Testis (tissue), 3 donors: ENCODE measurements around the gene SYNE1. TPM values are rescaled to one million over a fixed set of nuclear protein-coding genes. Genes with fewer than 3 reads are reported as not detected.
A peak's percentile ranks its signal among the peaks of the same experiment; 100 is the strongest.
"Not testable (repeated sequence)": the region's sequence is repeated elsewhere in the genome, so short reads cannot be mapped to it uniquely, and the experiment has no call there.

Experiments used
- DNase-seq: peaks from one replicate; pipeline ENCODE4 v3.0.0-alpha.2; 2019
- H3K27ac ChIP-seq, 2 donors: fragments of 200-600 bp; sonication (generic); one replicate each; pipeline ENCODE4 v1.5.1; 2019
- H3K27me3 ChIP-seq: fragments of 200-600 bp; sonication (generic); one replicate; pipeline ENCODE4 v1.5.1; 2019
- H3K36me3 ChIP-seq: fragments of 200-600 bp; sonication (generic); one replicate; pipeline ENCODE4 v1.5.1; 2017; ENCODE audit warnings: low read depth; ENCODE audit errors: missing control alignments
- H3K4me1 ChIP-seq: fragments of 200-600 bp; sonication (generic); one replicate; pipeline ENCODE4 v1.5.1; 2019
- H3K4me3 ChIP-seq, 2 donors: fragments of 200-600 bp; sonication (generic); one replicate each; pipeline ENCODE4 v1.5.1; 2017 to 2019
- H3K9me3 ChIP-seq: fragments of 200-600 bp; sonication (generic); one replicate; pipeline ENCODE4 v1.5.1; 2017
- POLR2A ChIP-seq: fragments of 450-650 bp; IDR thresholded peaks from one replicate; pipeline ENCODE4 v1.6.1; 2017; ENCODE audit warnings: antibody characterized with exemption, mild to moderate bottlenecking, moderate library complexity
- WGBS, 2 donors: methylation state at CpG; one replicate each; pipeline ENCODE4 v1.1.5; 2018; 5-methylcytosine and 5-hydroxymethylcytosine counted together
- intact Hi-C: fragments of 100-400 bp; cut with DNase I; formaldehyde crosslinking; loops from one replicate; pipeline ENCODE4 v1.15.1; 2023; ENCODE audit warnings: low total_unique reads
- polyA plus RNA-seq: library from polyadenylated mRNA; stranded (reverse); fragments of 350-450 nt; fragmentation: Illumina TruSeq; extraction: RNeasy Lipid Tissue Mini Kit (QIAGEN cat#74804); gene quantifications from one replicate; pipeline ENCODE4 v1.2.3, GENCODE V29; 2014; ENCODE audit warnings: low read depth, low replicate concordance; ENCODE audit not compliant: insufficient read depth
- total RNA-seq, 2 donors: library from RNA; depleted of rRNA; stranded (reverse); fragments of >200 nt; gene quantifications; one replicate each; pipeline ENCODE4 v1.2.3, GENCODE V29; 2016
- TF ChIP-seq, protein P1 (sequence below), 3 experiments: fragments of 450-650 bp in 2 of 3; fragments of 200-600 bp in 1 of 3; sonication (generic) in 1 of 3; IDR thresholded peaks; one replicate each; pipeline ENCODE4 v1.5.1; 2016 to 2019; ENCODE audit warnings: antibody characterized with exemption in 3 of 3, mild to moderate bottlenecking in 2 of 3, moderate library complexity in 1 of 3

Gene SYNE1
- total and polyA plus RNA-seq, 3 donors from 2014 or later = 57.2 to 255 (median 228) TPM

DNA sequence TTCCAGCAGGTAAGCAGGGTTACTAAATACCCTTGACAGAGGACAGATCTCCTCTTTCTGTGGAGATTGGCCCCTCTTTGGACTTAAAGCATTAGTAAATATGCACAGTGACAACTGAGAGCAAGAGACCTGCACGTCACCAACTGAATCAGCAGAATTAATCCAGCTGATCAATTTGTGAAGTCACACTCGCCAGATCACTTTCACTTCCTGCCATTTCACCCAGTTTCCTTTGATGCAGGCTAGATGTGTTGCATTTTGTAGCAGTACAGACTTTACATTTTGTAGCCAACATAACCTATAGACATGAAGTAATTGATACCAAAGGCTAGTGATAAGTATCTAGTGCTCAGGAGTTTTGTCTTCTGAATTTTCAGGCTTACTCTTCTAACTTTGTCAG lies 11.9 kb downstream of the SYNE1 start:
- DNase-seq = no peak
- Histone ChIP-seq H3K27ac (no peak overlapping the region), H3K4me3 (no peak overlapping the region), H3K4me1 (no peaks in the 10 kb centered on the region), H3K27me3 (no peaks in the 10 kb centered on the region), H3K9me3 (no peaks in the 10 kb centered on the region), H3K36me3 (no peaks in the 10 kb centered on the region)
- no peak for TF ChIP-seq POLR2A
- TF ChIP-seq, protein P1, sequence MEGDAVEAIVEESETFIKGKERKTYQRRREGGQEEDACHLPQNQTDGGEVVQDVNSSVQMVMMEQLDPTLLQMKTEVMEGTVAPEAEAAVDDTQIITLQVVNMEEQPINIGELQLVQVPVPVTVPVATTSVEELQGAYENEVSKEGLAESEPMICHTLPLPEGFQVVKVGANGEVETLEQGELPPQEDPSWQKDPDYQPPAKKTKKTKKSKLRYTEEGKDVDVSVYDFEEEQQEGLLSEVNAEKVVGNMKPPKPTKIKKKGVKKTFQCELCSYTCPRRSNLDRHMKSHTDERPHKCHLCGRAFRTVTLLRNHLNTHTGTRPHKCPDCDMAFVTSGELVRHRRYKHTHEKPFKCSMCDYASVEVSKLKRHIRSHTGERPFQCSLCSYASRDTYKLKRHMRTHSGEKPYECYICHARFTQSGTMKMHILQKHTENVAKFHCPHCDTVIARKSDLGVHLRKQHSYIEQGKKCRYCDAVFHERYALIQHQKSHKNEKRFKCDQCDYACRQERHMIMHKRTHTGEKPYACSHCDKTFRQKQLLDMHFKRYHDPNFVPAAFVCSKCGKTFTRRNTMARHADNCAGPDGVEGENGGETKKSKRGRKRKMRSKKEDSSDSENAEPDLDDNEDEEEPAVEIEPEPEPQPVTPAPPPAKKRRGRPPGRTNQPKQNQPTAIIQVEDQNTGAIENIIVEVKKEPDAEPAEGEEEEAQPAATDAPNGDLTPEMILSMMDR (IDR thresholded peaks at IDR 0.05) = no peak
- intact Hi-C loops = no loop called here
- WGBS, 2 donors = 85 to 91% methylated on average over 2 of the region's 2 CpGs

DNA sequence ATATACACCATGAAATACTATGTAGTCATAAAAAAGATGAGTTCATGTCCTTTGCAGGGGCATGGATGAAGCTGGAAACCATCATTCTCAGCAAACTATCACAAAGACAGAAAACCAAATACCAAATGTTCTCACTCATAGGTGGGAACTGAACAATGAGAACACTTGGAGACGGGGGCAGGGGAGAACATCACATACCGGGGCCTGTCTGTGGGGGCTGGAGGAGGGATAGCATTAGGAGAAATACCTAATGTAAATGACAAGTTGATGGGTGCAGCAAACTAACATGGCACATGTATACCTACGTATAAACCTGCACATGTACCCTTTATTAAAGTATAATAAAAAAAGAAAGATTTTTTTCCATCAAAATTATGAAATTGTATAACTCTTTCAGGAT lies 22.4 kb downstream of the SYNE1 start:
- H3K27me3 ChIP-seq, H3K27ac ChIP-seq, H3K4me1 ChIP-seq, H3K4me3 ChIP-seq, H3K36me3 ChIP-seq, intact Hi-C loops, DNase-seq, H3K9me3 ChIP-seq: not testable (repeated sequence)
- WGBS, 2 donors = 94 to 97% methylated on average over 3 of the region's 3 CpGs

DNA sequence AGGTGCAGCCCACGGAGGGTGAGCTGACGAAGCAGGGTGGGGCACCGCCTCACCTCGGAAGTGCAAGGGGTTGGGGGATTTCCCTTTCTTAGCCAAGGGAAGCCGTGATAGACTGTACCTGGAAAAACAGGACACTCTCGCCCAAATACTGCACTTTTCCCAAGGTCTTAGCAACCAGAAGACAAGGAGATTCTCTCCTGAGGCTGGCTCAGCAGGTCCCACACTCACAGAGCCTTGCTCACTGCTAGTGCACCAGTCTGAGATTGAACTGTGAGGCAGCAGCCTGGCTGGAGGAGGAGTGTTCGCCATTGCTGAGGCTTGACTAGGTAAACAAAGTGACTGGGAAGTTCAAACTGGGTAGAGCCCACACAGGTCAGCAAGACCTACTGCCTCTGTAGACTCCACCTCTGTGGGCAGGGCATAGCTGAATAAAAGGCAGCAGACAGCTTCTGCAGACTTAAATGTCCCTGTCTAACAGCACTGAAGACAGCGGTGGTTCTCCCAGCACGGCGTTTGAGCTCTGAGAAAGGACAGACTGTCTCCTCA lies 28.0 kb downstream of the SYNE1 start:
- H3K27me3 ChIP-seq = no peaks in the 10 kb centered on the region
- TF ChIP-seq, protein P1 (IDR thresholded peaks at IDR 0.05) = no peak
- TF ChIP-seq POLR2A = no peak
- no peak overlapping the region for H3K27ac ChIP-seq
- no peak overlapping the region for H3K4me3 ChIP-seq
- WGBS, 2 donors = 85 to 91% methylated on average over 10 of the region's 10 CpGs
- H3K4me1 ChIP-seq = peaks cover 2% of the 10 kb centered on the region
- no peak for DNase-seq
- no peaks in the 10 kb centered on the region for H3K36me3 ChIP-seq
- H3K9me3 ChIP-seq = no peaks in the 10 kb centered on the region
- intact Hi-C loops = no loop called here

DNA sequence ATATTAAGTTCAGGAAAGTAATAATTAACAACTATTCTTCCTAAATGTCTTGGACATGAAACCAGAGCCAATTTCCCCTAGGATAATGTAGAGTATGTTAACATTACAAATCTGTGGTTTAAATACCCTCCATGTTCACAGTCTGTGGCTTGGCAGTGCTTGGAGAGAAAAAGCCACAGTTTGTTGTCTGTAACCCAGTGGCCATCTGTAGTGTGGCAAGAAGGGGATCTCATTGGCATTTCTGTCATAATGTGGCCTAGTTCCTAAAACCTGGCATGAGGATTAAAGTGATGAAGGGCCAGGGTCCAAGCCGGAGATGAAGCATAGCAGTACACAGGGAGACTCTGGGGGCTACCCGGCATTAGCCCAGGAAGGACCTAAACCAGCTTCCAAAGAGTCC lies 31.2 kb downstream of the SYNE1 start:
- Histone ChIP-seq H3K4me1 (peaks cover 5% of the 10 kb centered on the region), H3K9me3 (no peaks in the 10 kb centered on the region), H3K27me3 (no peaks in the 10 kb centered on the region), H3K4me3 (no peak overlapping the region), H3K36me3 (no peaks in the 10 kb centered on the region), H3K27ac (peak overlapping the region in 1 of 2 donors; percentile 63)
- 73 to 82% methylated on average over 2 of the region's 2 CpGs for WGBS, 2 donors
- TF ChIP-seq, protein P1 (IDR thresholded peaks at IDR 0.05) = no peak
- no peak for TF ChIP-seq POLR2A
- no peak for DNase-seq
- intact Hi-C loops = no loop called here

DNA sequence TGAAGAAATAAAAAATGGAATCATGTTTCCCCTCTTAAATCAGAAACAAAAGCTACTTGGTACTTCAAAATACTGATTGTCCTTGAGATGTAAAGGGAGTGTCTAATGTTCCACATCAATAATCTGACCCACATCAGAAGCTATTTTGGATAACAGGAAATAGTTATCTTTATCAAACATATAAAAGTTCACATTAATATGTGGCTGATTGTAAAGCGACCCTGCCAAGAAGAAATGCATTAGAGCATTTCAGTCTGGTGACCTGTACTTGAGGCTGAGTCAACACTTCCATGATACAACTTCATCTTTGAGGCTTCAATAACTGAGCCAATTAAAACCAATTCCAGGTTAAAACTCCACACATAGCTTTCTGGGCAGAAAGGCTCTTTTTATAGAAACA lies 31.8 kb downstream of the SYNE1 start:
- TF ChIP-seq, protein P1 (IDR thresholded peaks at IDR 0.05) = no peak
- TF ChIP-seq POLR2A = no peak
- no peaks in the 10 kb centered on the region for H3K36me3 ChIP-seq
- no peak overlapping the region for H3K4me3 ChIP-seq
- no peaks in the 10 kb centered on the region for H3K9me3 ChIP-seq
- intact Hi-C loops = no loop called here
- H3K4me1 ChIP-seq = peaks cover 9% of the 10 kb centered on the region
- no peak for DNase-seq
- 28 to 43% methylated on average over 1 of the region's 1 CpG for WGBS, 2 donors
- H3K27ac ChIP-seq = peak overlapping the region in 1 of 2 donors; percentile 63
- H3K27me3 ChIP-seq = no peaks in the 10 kb centered on the region
